Transverse colon (tissue), 4 donors: ENCODE measurements around the gene CRYGD.

Experiments used
- EP300 ChIP-seq: sonication (generic); formaldehyde crosslinking; IDR thresholded peaks from one replicate; pipeline ENCODE4 v1.6.1; 2017; ENCODE audit warnings: antibody characterized with exemption, low read depth
- POLR2A ChIP-seq: fragments of 450-650 bp; IDR thresholded peaks from one replicate; pipeline ENCODE4 v1.6.1; 2016; ENCODE audit warnings: antibody characterized with exemption, mild to moderate bottlenecking, moderate library complexity
- POLR2AphosphoS5 ChIP-seq, 3 donors: sonication (generic); formaldehyde crosslinking; IDR thresholded peaks; one replicate each; pipeline ENCODE4 v1.6.1; 2016; ENCODE audit warnings: antibody characterized with exemption in 3 of 3
- TF ChIP-seq, protein P1 (sequence below), 5 experiments: fragments of 200-600 bp in 3 of 5; fragments of 450-650 bp in 2 of 5; sonication (generic) in 3 of 5; IDR thresholded peaks; 1 replicate in 2 of 5; 2 replicates in 3 of 5; pipeline ENCODE4 v1.5.1; 2016 to 2017; ENCODE audit warnings: antibody characterized with exemption in 5 of 5, inconsistent platforms in 3 of 5, mild to moderate bottlenecking in 2 of 5, moderate library complexity in 1 of 5

DNA sequence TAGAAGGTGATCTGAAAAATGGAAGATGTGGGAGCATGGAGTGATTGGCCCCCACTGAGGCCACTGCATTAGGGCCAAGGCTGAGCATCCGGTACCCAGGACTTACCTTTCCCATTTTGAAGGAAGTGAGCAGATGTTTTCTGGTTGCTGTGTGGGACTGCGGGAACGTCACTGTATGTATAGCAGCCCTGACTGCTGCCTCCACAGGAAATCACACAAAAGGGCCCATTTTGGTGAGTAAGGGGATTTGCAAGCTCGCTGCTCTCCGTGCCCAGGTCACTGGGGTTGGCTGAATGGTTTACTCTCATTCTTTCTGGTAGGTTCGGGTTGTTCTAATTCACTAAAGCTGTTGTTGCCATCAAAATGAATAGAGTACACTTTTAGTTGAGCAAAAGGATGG is 21.7 kb upstream of the CRYGD start, which contains the start of gene CRYGB:
- TF ChIP-seq, protein P1, sequence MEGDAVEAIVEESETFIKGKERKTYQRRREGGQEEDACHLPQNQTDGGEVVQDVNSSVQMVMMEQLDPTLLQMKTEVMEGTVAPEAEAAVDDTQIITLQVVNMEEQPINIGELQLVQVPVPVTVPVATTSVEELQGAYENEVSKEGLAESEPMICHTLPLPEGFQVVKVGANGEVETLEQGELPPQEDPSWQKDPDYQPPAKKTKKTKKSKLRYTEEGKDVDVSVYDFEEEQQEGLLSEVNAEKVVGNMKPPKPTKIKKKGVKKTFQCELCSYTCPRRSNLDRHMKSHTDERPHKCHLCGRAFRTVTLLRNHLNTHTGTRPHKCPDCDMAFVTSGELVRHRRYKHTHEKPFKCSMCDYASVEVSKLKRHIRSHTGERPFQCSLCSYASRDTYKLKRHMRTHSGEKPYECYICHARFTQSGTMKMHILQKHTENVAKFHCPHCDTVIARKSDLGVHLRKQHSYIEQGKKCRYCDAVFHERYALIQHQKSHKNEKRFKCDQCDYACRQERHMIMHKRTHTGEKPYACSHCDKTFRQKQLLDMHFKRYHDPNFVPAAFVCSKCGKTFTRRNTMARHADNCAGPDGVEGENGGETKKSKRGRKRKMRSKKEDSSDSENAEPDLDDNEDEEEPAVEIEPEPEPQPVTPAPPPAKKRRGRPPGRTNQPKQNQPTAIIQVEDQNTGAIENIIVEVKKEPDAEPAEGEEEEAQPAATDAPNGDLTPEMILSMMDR (IDR thresholded peaks at IDR 0.05): no peak
- no peak for TF ChIP-seq POLR2AphosphoS5 (IDR thresholded peaks at IDR 0.05)
- TF ChIP-seq EP300: no peak
- TF ChIP-seq POLR2A: no peak
